ENCODE measurements around the gene LHFPL6.

- no peak for TF ChIP-seq CTCF (IDR thresholded peaks at IDR 0.05; ENCODE audit: borderline replicate concordance, extremely low read depth, low read length, poor library complexity, severe bottlenecking)
- TF ChIP-seq EZH2 (IDR thresholded peaks at IDR 0.05; ENCODE audit: borderline replicate concordance, low read depth, low read length, severe bottlenecking) = no peak
Measured at GRCh38 chr13:39510316-39510695, 92.7 kb downstream of the LHFPL6 start.
